GM21367 (cell line): ENCODE data around the gene KHDC4.

Source experiments
- ATAC-seq: cut with Tn5 transposase; IDR thresholded peaks from one replicate; pipeline ENCODE4 v1.9.1; 2021; ENCODE audit not compliant: unreplicated experiment

The KHDC4 gene

DNA sequence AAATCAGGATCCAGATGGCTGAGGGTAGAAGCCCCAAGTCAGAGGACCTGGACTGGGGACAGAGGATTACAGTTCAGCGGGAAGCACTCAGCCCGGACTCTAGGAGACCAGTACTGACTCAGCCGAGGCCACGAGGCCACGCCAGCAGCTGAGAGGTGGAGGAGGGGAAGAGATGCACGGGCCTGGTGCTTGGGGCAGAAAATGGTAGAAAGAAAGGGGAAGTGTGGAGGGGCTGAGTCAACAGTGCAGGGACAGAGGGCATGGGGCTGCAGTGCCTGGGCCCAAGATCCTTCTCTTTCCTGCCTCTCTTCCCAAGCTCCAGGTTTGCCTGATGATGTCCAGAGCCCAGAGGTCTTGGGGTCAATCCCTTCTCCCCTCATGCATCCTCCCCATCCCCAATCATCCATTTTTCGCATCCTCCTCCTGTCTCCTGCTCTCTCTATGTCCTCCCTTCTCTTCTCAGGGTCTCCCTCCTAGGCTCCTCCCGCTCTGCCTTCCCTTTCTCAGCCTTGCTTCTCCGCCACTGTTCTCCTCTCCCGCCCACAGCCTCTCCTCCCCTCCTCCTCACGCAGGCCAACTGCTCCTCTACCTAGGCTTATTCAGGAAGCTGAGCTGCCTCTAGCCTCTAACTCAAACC lies 36.4 kb upstream of the KHDC4 start:
- no peak for ATAC-seq

DNA sequence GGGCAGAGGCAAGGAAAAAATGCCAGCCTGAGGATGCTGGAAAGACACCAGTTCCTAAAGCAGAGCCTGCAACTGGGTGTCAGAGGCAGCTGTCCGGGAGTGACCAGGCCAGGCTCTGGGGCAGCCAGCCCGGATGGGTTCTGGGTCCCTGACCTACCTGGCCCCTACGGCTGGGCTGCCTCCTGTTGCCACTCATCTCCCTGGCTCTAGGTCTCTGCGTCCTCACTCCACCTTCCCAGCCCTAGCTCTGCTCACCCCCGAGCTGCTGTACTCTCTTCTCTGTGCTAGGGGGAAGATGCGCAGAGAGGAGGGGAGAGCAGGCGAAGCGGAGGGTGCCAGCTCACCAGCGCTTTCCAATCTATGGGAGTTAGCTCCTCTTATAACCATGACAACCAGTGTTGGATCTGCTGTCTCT lies 35.2 kb upstream of the KHDC4 start:
- ATAC-seq: no peak

GRCh38 chr1:155968670-155969069 lies 34.5 kb upstream of the KHDC4 start:
- no peak for ATAC-seq

- no peak for ATAC-seq
These were observed 33.8 kb upstream of the KHDC4 start for GRCh38 chr1:155968051-155968400.

DNA sequence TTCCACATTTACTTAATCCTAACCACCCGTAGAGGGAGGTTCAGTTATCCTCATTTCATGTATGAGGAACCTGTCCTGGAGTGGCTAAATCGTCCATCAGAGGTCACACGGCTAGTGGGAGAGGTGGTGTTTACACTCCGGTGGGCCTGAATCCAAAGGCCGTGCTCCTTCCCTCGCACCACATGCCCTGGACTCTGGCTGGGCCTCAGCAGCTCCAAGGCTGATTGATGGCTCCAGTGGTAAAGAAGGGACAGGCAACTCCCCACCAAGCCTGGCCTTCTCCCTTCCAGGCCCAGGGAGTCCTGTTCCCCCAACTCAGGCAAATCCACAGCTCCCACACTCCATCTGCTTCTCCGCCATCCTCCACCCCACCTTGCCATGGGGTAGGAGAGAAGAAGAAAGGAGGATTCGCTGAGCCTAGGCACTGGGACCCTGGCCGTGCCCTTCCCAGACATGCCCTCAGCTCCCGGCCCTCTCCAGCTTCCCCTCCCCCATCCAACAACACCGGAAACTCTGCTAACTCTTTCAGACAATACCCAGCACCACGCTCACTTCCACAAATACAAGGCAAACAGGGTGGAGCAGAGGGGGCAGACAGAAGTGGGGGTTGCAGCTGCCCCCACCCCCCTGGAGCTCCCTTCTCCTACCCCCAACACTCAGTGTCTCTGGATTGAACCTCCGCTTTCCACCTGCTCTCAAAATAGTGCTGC lies 33.3 kb upstream of the KHDC4 start:
- no peak for ATAC-seq

- ATAC-seq: no peak
These were observed 32.5 kb upstream of the KHDC4 start for GRCh38 chr1:155966750-155967149.

GRCh38 chr1:155966135-155966534 lies 31.9 kb upstream of the KHDC4 start:
- no peak for ATAC-seq

DNA sequence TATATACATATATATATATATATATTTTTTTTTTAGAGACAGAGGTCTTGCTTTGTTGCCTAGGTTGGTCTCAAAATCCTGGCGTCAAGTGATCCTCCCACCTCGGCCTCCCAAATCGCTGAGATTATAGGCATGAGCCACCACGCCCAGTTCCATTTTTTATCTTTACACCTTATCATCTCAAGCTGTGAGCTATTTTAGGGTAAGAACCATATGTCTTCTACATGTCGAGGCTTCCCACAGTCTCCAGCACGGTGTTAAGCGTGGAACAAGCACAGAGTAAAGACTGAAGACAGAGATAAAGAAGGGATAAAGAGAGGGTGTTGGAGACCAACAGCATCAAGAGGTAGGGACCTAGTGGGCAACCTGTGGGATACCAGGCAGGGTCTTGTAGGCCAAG lies 30.0 kb upstream of the KHDC4 start:
- no peak for ATAC-seq

GRCh38 chr1:155962599-155963211 lies 28.5 kb upstream of the KHDC4 start:
- no peak for ATAC-seq

DNA sequence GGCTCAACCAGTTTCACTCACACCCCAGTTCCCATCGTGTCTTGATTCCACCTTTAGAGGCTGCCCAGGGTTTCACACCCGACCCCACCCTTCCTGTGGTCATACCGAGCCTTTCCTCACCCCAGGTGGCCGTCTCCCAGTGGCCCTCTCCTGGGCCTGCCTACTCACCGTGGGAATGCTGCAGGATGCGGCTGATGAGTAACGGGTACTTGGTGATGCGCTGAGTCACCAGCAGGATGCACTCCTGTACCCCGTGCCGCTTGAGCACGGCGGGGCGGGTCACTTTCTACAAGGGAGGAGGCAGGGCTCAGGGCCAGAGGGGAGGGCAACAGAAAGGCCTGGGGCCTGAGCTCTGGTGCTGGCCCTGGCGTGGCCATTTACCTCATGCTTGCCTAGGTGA lies 27.7 kb upstream of the KHDC4 start:
- ATAC-seq: no peak

GRCh38 chr1:155960081-155960745 lies 26.0 kb upstream of the KHDC4 start:
- ATAC-seq: no peak

- no peak for ATAC-seq
These were observed 23.2 kb upstream of the KHDC4 start for GRCh38 chr1:155957411-155957915.

- no peak for ATAC-seq
These were observed 20.4 kb upstream of the KHDC4 start for GRCh38 chr1:155954645-155955044.

DNA sequence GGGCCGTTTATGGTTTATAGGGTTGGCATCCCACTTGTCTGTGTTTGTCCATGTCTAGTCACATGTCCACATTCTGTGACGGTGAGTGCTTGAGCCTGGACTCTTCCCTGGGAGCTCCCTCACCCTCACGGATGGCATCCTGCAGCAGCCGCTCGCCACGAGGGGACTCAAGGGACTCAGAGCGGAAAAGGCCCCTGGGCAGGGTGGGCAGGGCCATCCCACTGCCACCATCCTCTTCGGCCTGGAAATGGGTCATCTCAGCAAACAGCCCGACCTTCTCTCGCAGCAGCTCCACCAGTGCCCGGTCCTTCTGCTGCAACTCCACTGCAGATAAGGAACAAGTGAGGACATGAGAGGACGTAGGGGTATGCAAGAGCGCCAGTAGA lies 18.3 kb upstream of the KHDC4 start:
- no peak for ATAC-seq

- no peak for ATAC-seq
These were observed 17.7 kb upstream of the KHDC4 start for GRCh38 chr1:155951753-155952504.

- ATAC-seq: no peak
These were observed 16.6 kb upstream of the KHDC4 start for GRCh38 chr1:155950829-155951228.

DNA sequence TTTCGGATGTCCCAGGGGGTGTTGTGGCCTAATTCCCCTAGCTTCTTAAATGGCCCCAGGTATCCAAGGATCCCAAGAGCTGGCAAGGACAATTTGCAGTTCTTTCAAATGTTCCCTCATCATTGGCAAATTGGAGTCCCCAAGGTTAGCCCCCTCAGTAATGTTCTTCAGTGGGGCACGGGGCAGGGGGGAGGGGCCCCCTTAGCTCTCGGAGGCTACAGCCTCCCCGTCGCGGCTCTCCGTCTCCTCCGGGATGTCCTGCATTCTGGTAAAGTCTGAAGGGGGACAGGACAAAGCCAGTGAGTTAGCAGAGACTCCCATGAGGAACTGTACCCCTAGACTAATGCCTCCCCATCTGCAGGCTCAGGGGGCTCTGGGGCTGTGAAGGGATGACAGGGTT lies 13.5 kb upstream of the KHDC4 start:
- ATAC-seq: no peak

- ATAC-seq: no peak
These were observed 13.1 kb upstream of the KHDC4 start for GRCh38 chr1:155947292-155947691.

DNA sequence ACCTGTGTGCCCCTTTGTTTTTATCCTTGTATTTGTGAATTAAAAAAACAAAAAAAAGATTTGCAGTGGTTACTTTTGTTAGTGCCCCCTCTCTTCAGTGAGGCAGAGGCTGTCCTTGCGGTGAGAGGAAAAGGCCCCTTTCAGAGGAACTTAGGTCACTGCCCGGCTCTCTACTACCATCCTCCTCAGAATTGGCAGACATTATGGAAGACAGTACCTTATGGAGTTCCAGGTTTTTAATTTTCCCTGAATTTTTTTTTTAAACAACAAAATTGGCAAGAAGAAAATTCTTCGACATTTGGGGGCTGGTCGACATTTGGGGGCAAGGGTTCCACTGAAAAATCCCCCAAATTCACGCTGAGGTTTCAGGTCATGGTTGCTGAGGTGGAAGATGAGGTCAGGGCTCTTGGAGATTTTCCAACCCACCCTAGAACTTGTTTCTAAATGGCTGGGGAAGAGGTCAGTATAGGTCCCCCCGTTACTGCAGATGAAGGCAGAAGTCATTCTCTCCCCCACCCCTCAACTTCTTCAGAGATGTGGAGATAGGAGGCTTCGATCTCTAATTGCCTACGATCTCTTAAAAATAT lies 12.5 kb upstream of the KHDC4 start:
- peak; percentile 12 for ATAC-seq

GRCh38 chr1:155944444-155944799 lies 10.2 kb upstream of the KHDC4 start:
- no peak for ATAC-seq
